Endothelial cell of umbilical vein (primary cell): ENCODE data around the gene AGAP3. TPM values are rescaled to one million over a fixed set of nuclear protein-coding genes. Genes with fewer than 3 reads are reported as not detected.

Source experiments
- BruUV-seq: library from RNA; stranded (reverse); fragments of 400-500 nt; replicated peaks from 2 replicates; lab custom pipeline; 2021; lab: Mats Ljungman, UMichigan
- CTCF ChIA-PET: fragments of 300-600, 350-600 bp; sonication (Branson Sonifier 250); formaldehyde crosslinking; loops from one replicate; lab custom pipeline; 2021; ENCODE audit warnings: antibody characterized with exemption, inconsistent platforms; lab: Charles Lee
- POLR2A ChIA-PET: fragments of 300-600, 350-600 bp; sonication (Branson Sonifier 250); formaldehyde crosslinking; loops from one replicate; lab custom pipeline; 2021; ENCODE audit warnings: antibody characterized with exemption, inconsistent platforms; lab: Charles Lee
- DNase-seq: peaks from one replicate; pipeline ENCODE4 v3.0.0-alpha.2; 2011; ENCODE audit warnings: low read depth, low spot score
- FAIRE-seq: peaks from 2 replicates; lab custom pipeline; 2011; peaks lifted over from hg19 to GRCh38; lab: Jason Lieb, UNC
- H2AFZ ChIP-seq: 2 replicates; pipeline ENCODE4 v1.6.0; 2012; ENCODE audit warnings: low read depth, low read length, control low read depth, inconsistent platforms
- H3K27ac ChIP-seq: 2 replicates; pipeline ENCODE4 v1.5.1; 2011; ENCODE audit warnings: low read depth, mild to moderate bottlenecking, control low read depth, low read length, moderate library complexity; ENCODE audit not compliant: insufficient read depth
- H3K27me3 ChIP-seq, 2 experiments: 2 replicates each; pipeline versions ENCODE4 v1.6.0 to v1.6.1; 2011; ENCODE audit warnings: low read length in 2 of 2, mixed read lengths in 1 of 2; ENCODE audit not compliant: control insufficient read depth in 2 of 2, insufficient read depth in 2 of 2
- H3K36me3 ChIP-seq, 2 experiments: 2 replicates in 1 of 2; 3 replicates in 1 of 2; pipeline ENCODE4 v1.5.1; 2011; ENCODE audit warnings: low read length in 2 of 2, mild to moderate bottlenecking in 1 of 2, moderate library complexity in 1 of 2; ENCODE audit not compliant: control insufficient read depth in 2 of 2, insufficient read depth in 2 of 2; ENCODE audit errors: extremely low read depth in 1 of 2
- H3K4me1 ChIP-seq: 3 replicates; pipeline ENCODE4 v1.5.1; 2011; ENCODE audit warnings: mild to moderate bottlenecking, low read length; ENCODE audit not compliant: control insufficient read depth, insufficient read depth; ENCODE audit errors: extremely low read depth
- H3K4me2 ChIP-seq: 2 replicates; pipeline ENCODE4 v1.6.1; 2011; ENCODE audit warnings: low read length, control low read depth, mixed read lengths; ENCODE audit not compliant: insufficient read depth
- H3K4me3 ChIP-seq, 3 experiments: fragments of 200-600 bp in 1 of 3; sonication (generic), shearing (Covaris generic) in 1 of 3; replicated peaks in 1 of 3; 2 replicates each; pipeline ENCODE4 v1.5.1; 2011 to 2016; ENCODE audit warnings: control low read depth in 3 of 3, low read length in 3 of 3, mild to moderate bottlenecking in 2 of 3, inconsistent platforms in 1 of 3, low read depth in 1 of 3, moderate library complexity in 1 of 3; ENCODE audit not compliant: insufficient read depth in 1 of 3
- H3K79me2 ChIP-seq: 2 replicates; pipeline ENCODE4 v1.6.0; 2012; ENCODE audit warnings: low read length, inconsistent platforms; ENCODE audit not compliant: control insufficient read depth, insufficient read depth
- H3K9ac ChIP-seq: replicated peaks from 2 replicates; pipeline ENCODE3; 2011; ENCODE audit warnings: low read length, control low read depth; ENCODE audit not compliant: insufficient read depth; ENCODE audit errors: extremely low read depth
- H3K9me1 ChIP-seq: replicated peaks from 3 replicates; pipeline ENCODE4 v1.6.0; 2011; ENCODE audit warnings: mild to moderate bottlenecking, low read length; ENCODE audit not compliant: control insufficient read depth, insufficient read depth; ENCODE audit errors: extremely low read depth
- H3K9me3 ChIP-seq: replicated peaks from 2 replicates; pipeline ENCODE4 v1.5.1; 2012; ENCODE audit warnings: low read length, inconsistent platforms; ENCODE audit not compliant: control insufficient read depth, insufficient read depth
- H4K20me1 ChIP-seq: replicated peaks from 2 replicates; pipeline ENCODE3; 2011; ENCODE audit warnings: mild to moderate bottlenecking, low read length; ENCODE audit not compliant: control insufficient read depth, insufficient read depth; ENCODE audit errors: extremely low read depth
- CTCF ChIP-seq, 2 donors: IDR thresholded peaks; 1 replicate in 1 of 2; 2 replicates in 1 of 2; pipeline ENCODE4 v1.5.1; 2011; ENCODE audit warnings: low read length in 2 of 2, mild to moderate bottlenecking in 2 of 2, moderate library complexity in 2 of 2, control low read depth in 1 of 2, inconsistent platforms in 1 of 2, low read depth in 1 of 2; ENCODE audit not compliant: insufficient read depth in 1 of 2; ENCODE audit errors: extremely low read depth in 1 of 2
- EZH2 ChIP-seq: IDR thresholded peaks from 2 replicates; pipeline ENCODE4 v1.6.1; 2012; ENCODE audit warnings: borderline replicate concordance, low read depth, mild to moderate bottlenecking, moderate library complexity, low read length, inconsistent platforms; ENCODE audit not compliant: severe bottlenecking
- FOS ChIP-seq: IDR thresholded peaks from 2 replicates; pipeline ENCODE4 v1.6.1; 2011; ENCODE audit warnings: mild to moderate bottlenecking, low read length, moderate library complexity, borderline replicate concordance; ENCODE audit not compliant: insufficient read depth
- GATA2 ChIP-seq: IDR thresholded peaks from 2 replicates; pipeline ENCODE4 v1.7.0; 2011; ENCODE audit warnings: low read depth, mild to moderate bottlenecking, moderate library complexity, mixed read lengths, low read length; ENCODE audit not compliant: insufficient read length, insufficient read depth
- JUN ChIP-seq: IDR thresholded peaks from 2 replicates; pipeline ENCODE4 v1.6.1; 2011; ENCODE audit warnings: borderline replicate concordance, low read depth; ENCODE audit not compliant: insufficient read length, insufficient read depth
- MYC ChIP-seq: IDR thresholded peaks from one replicate; pipeline ENCODE4 v1.6.1; 2011; ENCODE audit warnings: mild to moderate bottlenecking, low read depth, low read length
- POLR2A ChIP-seq: IDR thresholded peaks from 2 replicates; pipeline ENCODE4 v1.6.1; 2012; ENCODE audit warnings: low read depth, mild to moderate bottlenecking, control low read depth, low read length
- POLR2AphosphoS5 ChIP-seq: IDR thresholded peaks from 2 replicates; pipeline ENCODE4 v1.6.1; 2012; ENCODE audit warnings: low read depth, mild to moderate bottlenecking, control low read depth, low read length, moderate library complexity; ENCODE audit not compliant: insufficient read depth
- dilution Hi-C: fragments of 300-500 bp; cut with MboI; formaldehyde crosslinking; loops from one replicate; pipeline ENCODE4 v1.15.0; 2019; ENCODE audit warnings: low sequenced_read_pairs; ENCODE audit not compliant: extremely low pct_ligation_motif_present
- intact Hi-C: fragments of 100-400 bp; cut with micrococcal nuclease; formaldehyde crosslinking; loops from one replicate; pipeline ENCODE4 v1.10.0; 2022
- polyA plus RNA-seq, 4 experiments: library from polyadenylated mRNA; depleted of rRNA in 3 of 4; stranded (reverse) in 3 of 4; unstranded in 1 of 4; fragments of >200 nt; gene quantifications; 2 replicates each; pipeline versions ENCODE4 v1.2.1 to v1.2.3, GENCODE V29; 2011 to 2012; ENCODE audit warnings: missing spikeins in 1 of 4
- total RNA-seq: library from RNA; stranded (reverse); gene quantifications from 2 replicates; pipeline ENCODE4 v1.2.3, GENCODE V29; 2021
- TF ChIP-seq, protein P1 (sequence below): IDR thresholded peaks from 2 replicates; pipeline ENCODE4 v1.6.1; 2011; ENCODE audit not compliant: insufficient read depth, insufficient read length

Gene AGAP3
- total and polyA plus RNA-seq, 2 donors (not counting 3 experiments of a cell fraction or from before 2014, with no cell fraction given) = 171 to 174 TPM

DNA sequence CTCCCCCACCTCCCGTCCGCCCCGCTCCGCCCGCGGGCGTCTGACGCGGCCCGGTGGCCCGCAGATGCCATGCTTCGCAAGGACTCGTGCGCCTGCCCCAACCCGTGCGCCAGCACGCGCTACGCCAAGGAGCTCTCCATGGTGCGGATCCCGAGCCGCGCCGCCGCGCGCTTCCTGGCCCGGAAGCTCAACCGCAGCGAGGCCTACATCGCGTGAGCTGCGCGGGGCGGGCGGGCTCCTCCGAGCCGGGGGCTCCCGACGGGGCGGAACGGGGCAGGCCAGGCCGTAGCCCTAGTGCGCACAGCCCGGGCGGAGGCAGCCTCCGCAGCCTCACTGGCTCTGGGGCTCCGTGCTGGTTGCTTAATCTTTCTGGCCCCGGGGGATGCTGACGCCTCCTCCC is 35.2 kb upstream of the AGAP3 start:
- FAIRE-seq (peak; percentile 84), DNase-seq (peak; percentile 79)
- dilution Hi-C loops = no loop called here
- no peaks in the 10 kb centered on the region for H3K36me3 ChIP-seq
- ChIA-PET CTCF (interaction anchor here (0.6 to 1.2 kb wide), 11 partner anchors 11 to 153 kb away, joined by 3 to 8 read pairs (median 4); partner anchors contain the start of gene ABCB8), POLR2A (interaction anchor here (0.5 to 1.0 kb wide), 2 partner anchors 10 kb away, joined by 3 to 7 read pairs; no protein-coding TSS in a partner anchor)
- no peaks in the 10 kb centered on the region for H3K9me3 ChIP-seq
- H3K9ac ChIP-seq = no peak overlapping the region
- no peak overlapping the region for H3K27ac ChIP-seq
- H4K20me1 ChIP-seq = no peaks in the 10 kb centered on the region
- H3K4me3 ChIP-seq = no peak overlapping the region
- no peaks in the 10 kb centered on the region for H3K9me1 ChIP-seq
- intact Hi-C loops = loop anchor here (1.0 kb wide), 1 partner anchor 12 kb away; no protein-coding TSS in a partner anchor
- no peak overlapping the region for H2AFZ ChIP-seq
- peaks cover 0 to 4% of the 10 kb centered on the region in 2 experiments for H3K27me3 ChIP-seq
- no peak overlapping the region for H3K4me2 ChIP-seq
- no peaks in the 10 kb centered on the region for H3K4me1 ChIP-seq
- no peaks in the 10 kb centered on the region for H3K79me2 ChIP-seq
- TF ChIP-seq POLR2AphosphoS5 = peak; percentile 34
- no peak for TF ChIP-seq POLR2A
- TF ChIP-seq FOS = no peak
- TF ChIP-seq JUN = no peak
- TF ChIP-seq, protein P1, sequence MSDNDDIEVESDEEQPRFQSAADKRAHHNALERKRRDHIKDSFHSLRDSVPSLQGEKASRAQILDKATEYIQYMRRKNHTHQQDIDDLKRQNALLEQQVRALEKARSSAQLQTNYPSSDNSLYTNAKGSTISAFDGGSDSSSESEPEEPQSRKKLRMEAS = peak; percentile 88
- no peak for TF ChIP-seq MYC
- TF ChIP-seq CTCF (IDR thresholded peaks at IDR 0.05; ENCODE audit: extremely low read depth in 1 of 2, insufficient read depth in 1 of 2, low read depth in 1 of 2, low read length in 2 of 2) = no peak
- TF ChIP-seq GATA2 = no peak
- no peak for TF ChIP-seq EZH2
- BruUV-seq = no TSS peak
